HL-60/S4 treated with retinoic acid at 250 ng/mL for 4 days and 3 days (cell line): Measurements from ENCODE around the gene SCN1B.
"Not testable (repeated sequence)": the region's sequence is repeated elsewhere in the genome, so short reads cannot be mapped to it uniquely, and the experiment has no call there.

ENCODE experiments used
- in situ Hi-C: fragments of 300-500 bp; cut with MboI; formaldehyde crosslinking; loops from 2 replicates; pipeline ENCODE4 v1.7.0; 2022; ENCODE audit warnings: low sequenced_read_pairs

SCN1B gene

DNA sequence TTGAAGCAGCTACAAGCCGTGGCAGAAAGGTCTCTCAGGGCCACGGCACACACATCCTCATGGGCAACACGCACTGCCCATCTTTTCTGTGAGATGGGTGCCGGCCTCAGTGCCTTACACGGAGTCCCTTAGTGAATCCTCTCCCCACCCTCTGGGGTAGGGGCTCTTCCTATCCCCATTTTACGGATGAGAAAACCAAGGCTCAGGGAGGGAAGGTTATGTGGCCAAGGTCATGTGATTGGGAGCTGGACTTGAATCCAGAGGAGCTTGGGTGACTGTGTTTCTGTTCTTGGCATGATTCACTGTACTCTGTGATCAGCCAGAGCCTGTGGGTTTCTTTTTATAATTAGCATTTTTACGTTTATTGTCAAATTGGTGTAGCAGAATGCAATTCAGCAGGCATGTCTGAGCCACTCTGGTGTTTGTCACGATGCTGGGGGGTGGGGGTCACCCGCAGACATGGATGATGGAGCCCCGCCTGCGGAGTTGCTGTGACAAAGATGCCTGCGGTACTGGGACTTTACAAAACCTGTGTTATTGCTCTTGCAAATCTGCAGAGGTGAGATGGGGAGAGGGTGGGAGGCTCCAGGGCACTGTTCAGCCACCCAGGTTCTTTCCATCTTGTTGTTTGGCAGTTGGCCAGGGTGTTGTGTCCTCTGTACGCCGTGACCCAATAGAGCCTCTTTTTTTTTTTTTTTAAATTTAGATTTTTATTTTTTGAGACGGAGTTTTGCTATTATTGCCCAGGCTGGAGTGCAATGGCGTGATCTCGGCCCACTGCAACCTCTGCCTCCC lies 4.5 kb downstream of the SCN1B start:
- in situ Hi-C loops = no loop called here

DNA sequence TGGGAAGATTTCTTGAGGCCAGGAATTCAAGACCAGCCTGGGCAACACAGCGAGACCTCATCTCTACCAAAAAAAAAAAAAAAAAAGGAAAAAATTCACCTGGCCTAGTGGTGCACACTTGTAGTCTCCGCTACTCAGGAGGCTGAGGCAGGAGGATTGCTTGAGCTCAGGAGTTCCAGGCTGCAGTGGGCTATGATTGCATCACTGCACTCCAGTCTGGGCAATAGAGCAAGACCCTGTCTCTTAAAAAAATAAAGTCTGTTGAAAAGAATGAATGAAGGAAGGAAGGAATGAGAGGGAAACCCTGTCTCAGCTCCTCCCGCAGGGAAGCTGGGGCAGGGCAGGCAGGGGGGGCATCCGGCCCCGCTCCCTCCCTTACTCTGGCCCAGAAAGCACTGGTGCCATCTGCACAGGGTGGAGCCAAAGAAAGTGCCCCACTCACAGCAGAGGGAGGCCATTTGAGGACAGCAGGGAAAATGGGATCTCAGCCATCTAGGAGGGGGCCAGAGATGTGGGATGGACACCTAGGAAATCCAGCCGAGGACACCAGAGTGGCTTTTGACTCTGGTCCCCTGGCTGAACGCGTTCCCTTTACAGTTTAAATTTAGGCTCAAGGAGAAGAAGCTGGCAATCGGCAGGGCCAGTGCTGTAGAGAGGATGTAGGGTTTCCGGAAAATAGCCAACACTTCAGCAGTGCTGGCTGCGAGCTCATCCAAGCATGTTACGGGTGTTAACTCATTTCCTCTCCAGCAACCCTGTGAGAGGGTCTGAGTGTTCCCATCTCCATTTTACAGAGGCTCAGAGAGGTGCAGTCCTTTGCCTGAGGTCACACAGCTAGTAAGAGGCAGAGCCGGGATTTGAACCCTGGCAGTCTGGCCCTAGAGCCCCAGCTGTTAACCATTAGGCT lies 7.7 kb downstream of the SCN1B start:
- in situ Hi-C loops = no loop called here

DNA sequence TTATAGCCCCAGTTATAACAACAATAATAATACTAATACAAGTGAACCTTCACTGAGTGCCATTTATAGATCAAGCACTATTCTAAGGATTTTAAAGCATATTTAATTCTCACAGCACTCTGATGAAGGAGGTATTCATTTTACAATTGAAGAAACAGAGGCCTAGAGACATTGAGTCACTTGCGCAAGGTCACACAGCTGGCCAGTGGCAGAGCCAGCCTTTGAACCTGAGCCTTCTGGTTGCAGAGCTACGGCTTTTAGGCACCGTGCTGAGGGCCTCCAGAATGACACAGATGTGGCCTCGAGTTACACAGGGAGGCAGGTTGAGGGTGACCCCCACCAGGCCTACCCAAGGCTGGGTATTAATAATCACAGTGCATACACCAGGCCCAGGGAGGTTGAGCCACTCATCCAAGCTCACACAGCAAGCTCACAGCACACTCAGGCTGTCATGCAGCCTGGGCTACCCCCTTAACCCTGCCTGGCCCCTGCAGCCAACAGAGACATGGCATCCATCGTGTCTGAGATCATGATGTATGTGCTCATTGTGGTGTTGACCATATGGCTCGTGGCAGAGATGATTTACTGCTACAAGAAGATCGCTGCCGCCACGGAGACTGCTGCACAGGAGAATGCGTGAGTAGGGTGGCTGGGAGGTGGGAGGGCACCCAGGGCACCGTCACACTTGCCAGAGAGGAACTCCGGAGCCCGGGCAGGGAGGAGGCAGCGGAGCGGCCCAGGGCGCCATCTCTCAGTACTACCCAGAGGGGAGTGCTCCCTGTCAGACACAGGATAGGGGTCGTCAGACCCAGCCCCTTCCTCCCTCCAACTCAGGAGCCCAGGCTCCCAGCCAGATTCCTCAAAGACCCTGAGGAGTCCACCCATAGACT lies 8.6 kb downstream of the SCN1B start:
- in situ Hi-C loops = no loop called here

DNA sequence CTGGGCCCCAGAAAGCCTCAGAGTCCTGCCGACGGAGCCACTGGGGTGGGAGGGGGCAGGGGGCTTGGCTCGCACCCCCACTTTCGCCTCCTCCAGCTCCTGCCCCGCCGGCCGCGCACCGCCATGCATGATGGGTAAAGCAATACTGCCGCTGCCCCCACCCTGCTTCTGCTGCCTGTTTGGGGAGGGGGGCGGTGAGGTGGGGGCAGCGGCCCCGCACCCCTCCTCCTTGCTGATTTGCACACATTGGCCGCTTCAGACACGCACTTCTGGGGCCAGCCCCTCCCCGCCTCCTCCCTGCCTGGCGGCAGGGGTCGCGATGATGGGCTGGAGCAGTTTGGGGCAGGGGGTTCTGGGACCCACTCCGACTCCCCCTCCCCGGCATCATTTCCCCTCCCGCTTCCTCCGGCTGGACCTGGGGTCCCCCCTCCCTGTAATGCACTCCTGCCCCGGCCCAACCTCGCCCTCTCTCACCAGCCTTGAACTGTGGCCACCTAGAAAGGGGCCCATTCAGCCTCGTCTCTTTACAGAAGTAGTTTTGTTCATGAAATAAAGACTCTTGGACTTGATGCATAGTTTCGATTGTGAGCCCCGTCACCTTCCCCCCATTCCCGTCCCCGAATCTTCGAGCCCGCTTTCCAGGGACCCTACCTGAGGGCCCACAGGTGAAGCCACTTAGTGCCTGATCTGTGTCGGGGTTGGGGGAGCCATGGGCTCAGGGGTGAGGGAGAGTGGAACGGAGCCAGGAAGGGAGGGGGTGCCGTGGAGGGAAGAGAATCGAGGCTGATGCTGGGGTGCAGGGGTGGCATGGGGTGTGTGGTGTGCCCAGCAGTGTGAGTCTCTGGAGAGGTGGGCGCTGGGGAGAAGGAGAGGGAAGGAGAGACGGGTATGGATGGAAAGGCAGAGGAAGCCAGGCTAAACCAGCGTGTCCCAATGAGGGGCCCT lies 9.9 kb downstream of the SCN1B start:
- in situ Hi-C loops = no loop called here

DNA sequence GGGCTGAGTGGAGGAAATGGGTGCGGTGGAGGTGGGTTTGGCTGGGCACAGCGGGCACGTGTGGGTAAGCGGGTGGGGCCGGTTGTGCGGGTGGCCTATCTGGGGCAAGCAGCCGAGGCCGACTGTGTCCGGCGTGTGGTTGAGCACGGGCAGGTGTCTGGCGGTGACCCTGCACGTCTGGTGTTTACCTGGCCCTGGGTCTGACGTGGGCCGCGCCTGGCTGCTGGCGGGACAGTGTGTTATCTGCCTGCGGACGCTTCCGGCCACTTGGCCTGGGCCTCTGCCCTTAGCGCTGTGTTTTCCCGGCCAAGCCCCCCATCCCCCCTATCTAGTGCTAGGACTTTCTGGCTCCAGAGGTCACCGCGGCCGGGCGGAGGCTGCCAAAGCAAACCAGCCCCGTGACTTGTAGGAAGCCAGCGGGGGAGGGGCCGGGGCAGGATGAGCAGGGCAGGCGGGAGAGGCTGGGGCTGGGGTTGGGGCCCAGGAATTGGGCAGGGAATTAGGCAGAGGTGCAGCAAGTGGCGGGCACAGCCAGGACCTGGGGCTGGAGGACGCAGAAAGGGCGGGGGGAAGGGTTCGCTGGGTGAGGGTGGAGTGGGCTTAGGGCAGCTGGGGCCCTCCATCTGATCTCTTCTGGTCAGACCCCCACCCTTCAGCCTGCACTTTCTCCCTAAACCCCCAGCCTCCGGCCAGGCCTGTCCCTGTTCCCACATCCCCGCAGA lies 10.7 kb downstream of the SCN1B start:
- in situ Hi-C loops = no loop called here

DNA sequence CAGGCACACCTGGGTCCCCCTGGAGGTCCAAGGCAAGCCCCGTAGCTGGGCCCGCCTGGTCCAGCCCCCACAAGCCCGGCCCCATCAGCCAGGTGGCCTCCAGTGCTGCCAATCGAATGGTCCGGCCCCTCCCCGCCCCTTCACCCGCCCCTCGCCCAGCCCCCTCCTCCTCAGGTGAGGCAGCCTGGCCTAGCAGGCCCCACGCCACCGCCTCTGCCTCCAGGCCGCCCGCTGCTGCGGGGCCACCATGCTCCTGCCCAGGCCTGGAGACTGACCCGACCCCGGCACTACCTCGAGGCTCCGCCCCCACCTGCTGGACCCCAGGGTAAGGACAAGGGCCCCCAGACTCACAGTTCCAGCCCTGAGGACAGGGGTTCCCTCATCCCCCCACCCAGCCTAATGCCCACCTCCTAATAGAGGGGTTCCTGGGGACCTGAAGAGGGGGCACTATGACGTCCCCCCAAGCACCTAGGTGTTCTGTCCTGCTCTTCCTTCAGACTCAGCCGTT lies 11.3 kb downstream of the SCN1B start, which contains the start of gene HPN:
TSS of gene HPN (plus strand) at position 174 of the 508 bp plus-strand sequence. CDS start 786 bp downstream, outside the sequence.
- in situ Hi-C loops = no loop called here

DNA sequence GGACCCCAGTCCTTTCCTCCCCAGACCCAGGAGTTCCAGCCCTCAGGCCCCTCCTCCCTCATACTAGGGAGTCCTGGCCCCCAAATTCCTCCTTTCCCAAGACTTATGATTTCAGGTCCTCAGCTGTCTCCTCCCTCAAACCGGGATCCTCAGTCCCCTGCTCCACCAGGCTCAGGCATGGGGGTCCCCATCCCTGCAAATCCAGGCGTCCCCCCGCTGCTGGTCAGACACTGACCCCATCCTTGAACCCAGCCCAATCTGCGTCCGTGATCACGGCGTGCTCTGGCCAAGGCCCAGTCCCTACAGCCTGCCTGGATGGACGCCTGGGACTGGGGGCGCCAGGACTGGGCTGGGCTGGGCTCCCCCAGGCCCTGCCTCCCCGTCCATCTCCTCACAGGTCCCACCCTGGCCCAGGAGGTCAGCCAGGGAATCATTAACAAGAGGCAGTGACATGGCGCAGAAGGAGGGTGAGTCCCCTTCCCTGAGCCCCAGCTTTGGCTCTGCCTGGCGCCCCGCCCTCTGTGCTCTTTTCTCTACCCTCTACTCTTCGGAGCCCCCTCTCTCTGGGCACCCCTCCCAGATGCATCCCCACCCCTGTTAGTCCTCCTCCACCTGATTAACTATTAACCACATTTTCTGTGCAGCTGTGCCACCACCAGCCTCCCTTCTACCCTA lies 11.9 kb downstream of the SCN1B start:
- in situ Hi-C loops = no loop called here

DNA sequence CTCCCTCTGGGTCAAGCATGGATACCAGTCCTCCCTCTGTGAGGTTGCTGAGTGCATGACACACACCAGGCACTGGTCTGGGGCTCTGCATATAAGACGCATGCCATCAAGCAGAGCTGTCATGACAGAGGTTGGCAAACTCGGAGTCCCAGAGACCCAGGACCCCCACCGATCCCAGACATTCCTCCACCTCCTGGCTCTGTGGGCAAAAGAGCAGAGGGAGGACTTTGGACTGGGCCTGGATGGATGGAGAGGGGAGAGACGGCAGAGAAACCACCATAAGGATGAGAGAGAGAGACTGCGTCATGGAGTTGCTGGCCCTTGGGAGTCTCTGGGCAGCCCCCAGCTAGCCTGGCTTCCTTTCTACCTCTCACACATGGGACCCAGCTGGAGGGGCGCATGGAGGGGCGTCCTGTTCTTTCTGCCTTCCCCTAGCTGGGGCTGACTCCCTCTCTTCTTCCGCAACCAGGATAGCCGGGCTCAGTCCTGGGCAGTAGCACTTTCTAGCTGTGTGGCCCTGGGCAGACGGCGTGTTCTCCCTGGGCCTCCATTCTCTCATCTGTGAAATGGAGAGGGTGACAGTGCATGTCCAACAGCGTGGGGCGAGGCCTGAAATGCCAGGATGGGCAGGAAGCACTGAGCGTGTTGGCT lies 12.8 kb downstream of the SCN1B start:
- in situ Hi-C loops = no loop called here

DNA sequence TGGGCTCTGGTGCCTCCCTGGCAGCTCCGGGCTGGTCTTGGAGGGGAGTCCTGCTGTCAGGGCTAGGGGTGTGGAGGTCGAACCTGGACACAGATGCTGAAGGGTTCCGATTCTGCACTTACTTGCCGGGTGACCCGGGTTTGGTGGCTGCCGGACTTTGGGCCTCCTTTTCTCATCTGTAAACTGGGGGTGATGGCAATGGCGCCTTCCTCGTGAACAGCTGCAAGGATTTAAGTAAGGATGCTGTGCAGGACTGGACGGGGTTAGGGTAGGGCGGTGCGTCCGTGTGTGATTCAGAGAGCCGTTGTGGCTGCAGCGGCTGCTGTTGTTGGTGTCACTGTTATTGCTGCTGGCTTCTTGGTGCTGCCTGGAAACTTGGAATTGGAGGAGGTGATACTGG lies 13.6 kb downstream of the SCN1B start:
- in situ Hi-C loops = no loop called here

DNA sequence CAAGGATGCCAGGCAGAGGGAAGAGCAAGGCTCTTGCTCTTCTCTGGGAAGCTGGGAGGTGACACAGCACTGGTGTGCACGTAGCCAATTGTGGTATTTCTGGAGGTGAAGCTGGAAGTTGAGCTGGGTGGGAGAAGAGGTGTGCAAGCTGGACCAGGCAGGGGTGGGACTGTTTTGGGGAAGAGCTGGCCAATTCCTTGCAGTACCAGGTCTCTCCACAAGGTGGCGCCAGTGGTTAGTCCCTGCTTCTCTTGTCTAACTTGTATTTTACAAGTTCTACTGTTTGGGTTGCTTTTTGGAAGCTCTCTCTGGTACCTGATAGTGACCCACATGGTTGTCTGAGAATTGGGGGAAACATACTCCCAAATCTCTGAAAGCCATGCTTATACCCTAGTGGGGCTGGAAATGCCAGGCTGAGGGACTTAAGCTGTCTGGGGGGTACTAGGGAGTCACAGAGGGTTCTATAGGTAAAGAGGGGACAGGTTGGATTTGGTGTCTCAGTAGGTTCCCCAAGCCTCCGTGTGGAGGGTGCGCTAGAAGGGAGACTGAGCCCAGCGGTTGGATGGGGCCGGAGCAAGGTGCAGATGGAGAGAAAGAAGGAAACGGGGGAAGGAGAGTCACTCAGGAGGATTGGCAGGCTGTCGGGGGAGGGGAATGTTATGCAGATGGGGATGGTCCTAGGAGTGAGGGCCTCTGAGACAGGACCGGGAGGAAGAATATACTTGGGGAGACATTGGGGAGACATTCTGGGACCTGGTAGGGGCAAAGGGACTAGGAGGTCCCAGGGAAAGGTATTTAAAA lies 14.2 kb downstream of the SCN1B start:
- in situ Hi-C loops = no loop called here

DNA sequence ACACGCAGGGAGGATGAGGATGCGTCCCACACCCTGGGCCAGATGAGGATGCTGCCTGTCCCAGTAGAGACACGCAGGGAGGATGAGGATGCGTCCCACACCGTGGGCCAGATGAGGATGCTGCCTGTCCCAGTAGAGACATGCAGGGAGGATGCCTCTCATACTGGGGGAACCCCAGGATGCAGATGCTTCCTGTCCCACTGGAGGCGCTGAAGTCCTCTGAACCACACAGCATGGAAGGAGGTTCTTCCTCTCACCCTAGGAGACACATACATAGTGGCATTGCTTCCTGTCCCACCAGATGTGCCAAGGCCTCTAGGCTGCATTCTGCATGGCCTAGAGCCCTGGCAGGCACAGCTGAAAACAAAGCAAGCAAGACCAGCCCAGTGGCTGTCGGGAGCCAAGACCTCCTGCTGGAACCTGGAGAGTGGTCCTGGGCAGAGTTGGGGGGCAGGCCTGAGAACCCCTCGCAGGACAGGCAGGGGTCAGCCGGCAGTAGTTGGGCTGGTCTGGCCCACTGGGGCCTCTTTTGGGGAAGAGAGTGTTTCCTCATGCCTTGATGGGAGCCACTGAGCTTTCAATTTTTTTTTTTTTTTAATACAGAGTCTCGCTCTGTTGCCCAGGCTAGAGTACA lies 15.5 kb downstream of the SCN1B start:
- in situ Hi-C loops = no loop called here

DNA sequence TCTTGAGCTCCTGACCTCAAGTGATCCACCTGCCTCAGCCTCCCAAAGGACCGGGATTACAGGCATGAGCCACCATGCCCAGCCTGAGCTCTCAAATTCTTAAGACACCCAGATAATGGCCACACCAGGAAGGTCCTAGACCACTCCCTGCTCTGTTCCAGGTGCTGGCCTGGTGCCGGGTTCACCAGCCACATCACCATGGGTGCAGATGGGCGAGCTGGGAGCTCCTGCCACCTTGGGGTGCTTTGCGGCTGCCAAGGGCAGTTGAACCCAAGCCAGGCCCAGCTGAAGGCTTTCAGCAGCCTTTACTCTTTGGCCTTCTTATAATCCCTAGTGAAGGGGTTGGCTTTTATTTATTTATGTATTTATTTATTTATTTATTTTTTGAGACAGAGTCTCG lies 16.2 kb downstream of the SCN1B start:
- in situ Hi-C loops = no loop called here

DNA sequence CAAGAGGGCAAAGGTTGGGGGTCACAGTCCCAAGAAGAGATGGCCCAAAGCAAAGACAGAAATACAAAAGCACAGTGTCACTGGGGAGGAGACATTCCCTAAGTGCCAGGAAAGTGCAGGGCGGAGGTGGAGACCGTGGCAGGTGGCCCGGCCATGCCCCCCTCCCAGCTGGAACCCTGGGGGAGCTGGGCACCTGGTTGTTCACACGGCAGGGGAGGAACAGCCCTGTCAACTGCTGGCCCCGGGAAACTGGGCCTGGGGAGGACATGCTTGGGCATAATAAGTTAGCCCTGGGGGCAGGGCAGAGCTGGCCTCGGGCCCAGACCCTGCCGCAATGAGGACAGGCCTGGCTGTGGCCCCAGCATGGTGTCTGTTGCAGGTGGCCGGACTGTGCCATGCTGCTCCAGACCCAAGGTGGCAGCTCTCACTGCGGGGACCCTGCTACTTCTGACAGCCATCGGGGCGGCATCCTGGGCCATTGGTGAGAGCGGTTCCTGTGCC lies 18.7 kb downstream of the SCN1B start:
- in situ Hi-C loops = no loop called here

DNA sequence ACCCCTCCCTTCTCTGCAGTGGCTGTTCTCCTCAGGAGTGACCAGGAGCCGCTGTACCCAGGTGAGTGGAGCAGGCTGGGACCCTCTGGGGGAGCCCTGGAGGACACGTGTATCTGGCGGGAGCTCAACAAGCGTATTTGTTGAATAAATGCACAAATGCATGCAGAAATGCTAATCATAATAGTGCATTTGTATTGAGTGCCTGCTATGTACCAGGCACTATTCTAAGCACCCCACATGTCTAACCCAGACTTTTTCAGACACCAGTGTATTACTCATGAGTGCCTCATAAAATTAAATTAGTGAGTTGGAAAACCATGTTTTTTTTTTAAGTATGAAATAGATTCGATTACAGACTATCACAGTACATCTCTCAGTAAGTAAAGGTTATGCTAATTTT lies 19.2 kb downstream of the SCN1B start:
- in situ Hi-C loops = no loop called here

DNA sequence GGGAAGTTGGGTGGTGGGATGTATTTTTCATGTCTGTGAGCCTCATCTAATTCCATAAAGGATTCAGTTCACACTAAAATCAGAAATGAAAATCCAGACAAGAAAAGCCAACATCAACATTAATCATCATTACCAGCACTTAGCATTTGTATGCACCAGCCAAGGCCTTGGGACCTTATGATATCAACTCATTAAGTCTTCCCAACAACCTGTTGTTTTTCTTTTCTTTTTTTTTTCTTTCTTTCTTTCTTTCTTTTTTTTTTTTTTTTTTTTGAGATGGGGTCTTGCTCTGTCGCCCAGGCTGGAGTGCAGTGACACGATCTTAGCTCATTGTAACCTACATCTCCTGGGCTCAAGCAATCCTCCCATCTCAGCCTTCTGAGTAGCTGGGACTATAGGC lies 20.4 kb downstream of the SCN1B start:
- in situ Hi-C loops = not testable (repeated sequence)

DNA sequence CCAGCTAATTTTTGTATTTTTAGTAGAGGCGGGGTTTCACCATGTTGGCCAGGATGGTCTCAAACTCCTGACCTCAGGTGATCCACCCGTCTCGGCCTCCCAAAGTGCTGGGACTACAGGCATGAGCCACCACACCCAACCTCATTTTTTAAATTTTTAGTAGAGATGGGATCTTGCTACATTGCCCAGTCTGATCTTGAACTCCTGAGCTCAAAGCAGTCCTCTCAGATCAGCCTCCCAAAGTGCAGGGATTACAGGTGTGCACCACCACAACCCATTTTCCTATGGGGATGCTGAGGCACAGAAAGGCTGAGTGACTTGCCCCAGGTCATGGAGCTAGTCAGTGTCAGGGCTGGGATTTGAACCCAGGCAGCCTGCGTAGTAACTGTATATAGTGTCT lies 21.0 kb downstream of the SCN1B start:
- in situ Hi-C loops = not testable (repeated sequence)
